CD4-positive, alpha-beta T cell (primary cell): Measurements from ENCODE around the gene DNAJC2. TPM values are rescaled to one million over a fixed set of nuclear protein-coding genes. Genes with fewer than 3 reads are reported as not detected.

Experiments
- ATAC-seq: fragments of 200-7000 bp; cut with Tn5 transposase; one replicate; pipeline ENCODE4 v1.10.0; 2022; ENCODE audit warnings: mild to moderate bottlenecking; ENCODE audit not compliant: poor library complexity
- CTCF ChIA-PET: fragments of 350-600 bp; sonication (Branson Sonifier 250); formaldehyde crosslinking; loops from one replicate; lab custom pipeline; 2021; ENCODE audit warnings: antibody characterized with exemption, inconsistent platforms; lab: Charles Lee
- POLR2A ChIA-PET: fragments of 350-600 bp; sonication (Branson Sonifier 250); formaldehyde crosslinking; loops from one replicate; lab custom pipeline; 2021; ENCODE audit warnings: antibody characterized with exemption, inconsistent platforms; lab: Charles Lee
- DNase-seq, 14 experiments: peaks; one replicate each; pipeline ENCODE4 v3.0.0-alpha.2; 2013 to 2020; ENCODE audit warnings: mixed read lengths in 2 of 14
- H3K27ac ChIP-seq, 2 donors: one replicate each; pipeline versions ENCODE4 v1.5.1 to v1.7.0; 2013; ENCODE audit warnings: low read length in 2 of 2, low read depth in 1 of 2, mild to moderate bottlenecking in 1 of 2
- H3K27me3 ChIP-seq, 2 experiments: 1 replicate in 1 of 2; 2 replicates in 1 of 2; pipeline versions ENCODE4 v1.6.1 to v1.7.0; 2013; ENCODE audit warnings: low read length in 2 of 2, control low read depth in 1 of 2, mild to moderate bottlenecking in 1 of 2, moderate library complexity in 1 of 2; ENCODE audit not compliant: insufficient read depth in 2 of 2, control insufficient read depth in 1 of 2
- H3K36me3 ChIP-seq: one replicate; pipeline ENCODE4 v1.6.1; 2013; ENCODE audit warnings: low read length, control low read depth; ENCODE audit not compliant: insufficient read depth
- H3K4me1 ChIP-seq: one replicate; pipeline ENCODE4 v1.6.1; 2013; ENCODE audit warnings: low read length, control low read depth; ENCODE audit not compliant: insufficient read depth
- H3K4me3 ChIP-seq: one replicate; pipeline ENCODE4 v1.5.1; 2013; ENCODE audit warnings: mild to moderate bottlenecking, low read length, moderate library complexity
- H3K9me3 ChIP-seq, 2 experiments: 1 replicate in 1 of 2; 2 replicates in 1 of 2; pipeline versions ENCODE4 v1.6.1 to v1.7.0; 2013; ENCODE audit warnings: low read length in 2 of 2, mild to moderate bottlenecking in 2 of 2, control low read depth in 1 of 2, moderate library complexity in 1 of 2; ENCODE audit not compliant: control insufficient read depth in 1 of 2, insufficient read depth in 1 of 2
- H3K27ac Mint-ChIP-seq: one replicate; pipeline ENCODE4 v1.8.0; 2020; ENCODE audit warnings: mixed read lengths
- H3K27me3 Mint-ChIP-seq: one replicate; pipeline ENCODE4 v1.8.0; 2021; ENCODE audit warnings: mixed read lengths
- H3K36me3 Mint-ChIP-seq: one replicate; pipeline ENCODE4 v1.8.0; 2021; ENCODE audit warnings: low read depth, mixed read lengths
- H3K4me1 Mint-ChIP-seq: one replicate; pipeline ENCODE4 v1.8.0; 2021; ENCODE audit warnings: low read depth, mixed read lengths
- H3K4me3 Mint-ChIP-seq: one replicate; pipeline ENCODE4 v1.8.0; 2020; ENCODE audit warnings: mild to moderate bottlenecking, mixed read lengths
- H3K9me3 Mint-ChIP-seq: one replicate; pipeline ENCODE4 v1.8.0; 2020; ENCODE audit warnings: mixed read lengths
- intact Hi-C, 2 experiments: fragments of 100-400 bp; cut with DNase I in 1 of 2; cut with micrococcal nuclease in 1 of 2; formaldehyde crosslinking; loops; one replicate each; pipeline versions ENCODE4 v1.15.1 to v1.9.0; 2023 to 2025; cut with DNase I, micrococcal nuclease
- total RNA-seq, 174 experiments: library from RNA in 2 of 174; stranded (reverse) in 2 of 174; gene quantifications; one replicate each; pipeline ENCODE4 v1.2.3 and lab custom pipeline; 2021 to 2026
- TF ChIP-seq, protein P1 (sequence below): fragments of 200-600 bp; IDR thresholded peaks from one replicate; pipeline ENCODE4 v1.8.0; 2022; ENCODE audit warnings: antibody characterized with exemption, mild to moderate bottlenecking

Gene DNAJC2
- total RNA-seq, 2 experiments from 2014 or later, result 72.0 to 77.4 TPM

DNA sequence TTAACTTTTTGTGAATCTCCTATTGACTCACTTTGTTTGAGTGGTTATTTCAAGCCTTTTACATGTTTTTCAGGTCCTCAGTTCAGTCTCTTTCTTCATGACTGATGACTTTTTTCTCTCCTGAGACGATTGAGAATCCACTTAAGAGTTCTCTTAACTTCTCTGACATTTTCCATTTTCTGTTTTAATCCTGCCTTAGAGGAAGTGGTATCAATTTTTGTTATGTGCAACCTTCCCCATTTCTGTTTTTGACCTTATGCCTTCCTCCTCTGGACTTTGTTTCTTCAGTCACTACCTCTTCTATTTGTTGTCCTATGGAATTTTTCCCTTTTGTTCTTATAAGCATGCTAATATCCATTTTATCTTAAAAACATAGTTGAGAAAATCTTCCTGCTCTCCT lies 5.2 kb upstream of the DNAJC2 start:
- DNase-seq, result no peak
- H3K27me3 Mint-ChIP-seq, result no peaks in the 10 kb centered on the region
- H3K4me3 Mint-ChIP-seq, result peak overlapping the region; percentile 100
- POLR2A ChIA-PET, result no interaction called here
- TF ChIP-seq, protein P1, sequence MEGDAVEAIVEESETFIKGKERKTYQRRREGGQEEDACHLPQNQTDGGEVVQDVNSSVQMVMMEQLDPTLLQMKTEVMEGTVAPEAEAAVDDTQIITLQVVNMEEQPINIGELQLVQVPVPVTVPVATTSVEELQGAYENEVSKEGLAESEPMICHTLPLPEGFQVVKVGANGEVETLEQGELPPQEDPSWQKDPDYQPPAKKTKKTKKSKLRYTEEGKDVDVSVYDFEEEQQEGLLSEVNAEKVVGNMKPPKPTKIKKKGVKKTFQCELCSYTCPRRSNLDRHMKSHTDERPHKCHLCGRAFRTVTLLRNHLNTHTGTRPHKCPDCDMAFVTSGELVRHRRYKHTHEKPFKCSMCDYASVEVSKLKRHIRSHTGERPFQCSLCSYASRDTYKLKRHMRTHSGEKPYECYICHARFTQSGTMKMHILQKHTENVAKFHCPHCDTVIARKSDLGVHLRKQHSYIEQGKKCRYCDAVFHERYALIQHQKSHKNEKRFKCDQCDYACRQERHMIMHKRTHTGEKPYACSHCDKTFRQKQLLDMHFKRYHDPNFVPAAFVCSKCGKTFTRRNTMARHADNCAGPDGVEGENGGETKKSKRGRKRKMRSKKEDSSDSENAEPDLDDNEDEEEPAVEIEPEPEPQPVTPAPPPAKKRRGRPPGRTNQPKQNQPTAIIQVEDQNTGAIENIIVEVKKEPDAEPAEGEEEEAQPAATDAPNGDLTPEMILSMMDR, result no peak
- ATAC-seq, result no peak
- intact Hi-C loops, result no loop called here
- H3K9me3 Mint-ChIP-seq, result no peaks in the 10 kb centered on the region
- no peaks in the 10 kb centered on the region for H3K9me3 ChIP-seq
- peaks cover 36% of the 10 kb centered on the region for H3K36me3 ChIP-seq
- H3K27ac Mint-ChIP-seq, result peak overlapping the region; percentile 96
- H3K27me3 ChIP-seq, result no peaks in the 10 kb centered on the region
- H3K27ac ChIP-seq, result no peak overlapping the region
- peaks cover 36% of the 10 kb centered on the region for H3K4me1 ChIP-seq
- H3K4me3 ChIP-seq, result no peak overlapping the region
- H3K4me1 Mint-ChIP-seq, result peaks cover 66% of the 10 kb centered on the region
- H3K36me3 Mint-ChIP-seq, result peaks cover 55% of the 10 kb centered on the region
- CTCF ChIA-PET, result no interaction called here

DNA sequence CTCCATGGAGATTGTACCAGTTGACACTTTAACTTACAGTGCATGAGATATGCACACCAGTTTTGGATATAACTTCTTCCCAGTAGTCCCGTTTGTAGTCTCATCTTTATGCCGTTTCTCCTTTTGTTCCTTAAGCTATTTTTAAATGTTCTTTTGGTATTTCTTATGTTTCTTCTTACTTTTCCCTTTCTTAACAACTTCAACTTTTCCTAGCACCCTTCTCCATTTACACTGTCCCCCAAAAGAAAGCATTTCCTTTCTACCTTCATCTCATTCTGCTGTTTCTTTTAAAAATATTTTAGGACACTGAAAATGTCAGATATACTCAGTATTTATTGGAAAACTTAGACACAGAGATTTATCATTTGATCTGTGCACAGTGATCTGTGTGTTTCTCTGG lies 4.4 kb upstream of the DNAJC2 start:
- Mint-ChIP-seq H3K9me3 (no peaks in the 10 kb centered on the region), H3K27me3 (no peaks in the 10 kb centered on the region), H3K4me1 (peaks cover 72% of the 10 kb centered on the region), H3K36me3 (peaks cover 55% of the 10 kb centered on the region), H3K4me3 (peak overlapping the region; percentile 100), H3K27ac (peak overlapping the region; percentile 96)
- Histone ChIP-seq H3K9me3 (no peaks in the 10 kb centered on the region), H3K27ac (no peak overlapping the region), H3K36me3 (peaks cover 30% of the 10 kb centered on the region), H3K4me1 (peaks cover 40% of the 10 kb centered on the region), H3K4me3 (peak overlapping the region; percentile 96), H3K27me3 (no peaks in the 10 kb centered on the region)
- intact Hi-C loops, result no loop called here
- TF ChIP-seq, protein P1, result no peak
- ChIA-PET CTCF (no interaction called here), POLR2A (interaction anchor here (1.1 kb wide), 1 partner anchor 1594 kb away, joined by 3 read pairs; no protein-coding TSS in a partner anchor)
- no peak for ATAC-seq
- no peak for DNase-seq

DNA sequence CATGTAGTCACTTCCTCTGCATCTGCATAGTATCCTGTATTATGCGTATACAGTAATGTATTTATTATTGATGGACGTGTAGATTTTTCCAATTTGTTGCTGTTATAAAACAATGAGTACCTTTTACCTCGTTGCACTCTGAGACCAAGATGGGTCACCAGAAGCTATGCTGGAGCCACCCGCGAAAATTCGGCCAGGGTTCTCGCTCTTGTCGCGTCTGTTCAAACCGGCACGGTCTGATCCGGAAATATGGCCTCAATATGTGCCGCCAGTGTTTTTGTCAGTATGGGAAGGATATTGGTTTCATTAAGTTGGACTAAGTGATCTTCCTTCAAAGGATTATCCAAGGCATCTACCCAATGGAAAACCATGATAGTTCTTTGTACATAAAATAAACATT lies 3.9 kb upstream of the DNAJC2 start:
- Mint-ChIP-seq H3K9me3 (no peaks in the 10 kb centered on the region), H3K27ac (peak overlapping the region; percentile 96), H3K27me3 (no peaks in the 10 kb centered on the region), H3K36me3 (peaks cover 55% of the 10 kb centered on the region), H3K4me1 (peaks cover 77% of the 10 kb centered on the region), H3K4me3 (peak overlapping the region; percentile 100)
- POLR2A ChIA-PET, result interaction anchor here (1.1 to 1.3 kb wide), 4 partner anchors 36 to 1594 kb away, joined by 3 to 7 read pairs (median 4); partner anchors contain the start of genes ARMC10, FBXL13 and PMPCB
- Histone ChIP-seq H3K4me3 (peak overlapping the region; percentile 96), H3K27ac (no peak overlapping the region), H3K9me3 (no peaks in the 10 kb centered on the region), H3K36me3 (peaks cover 26% of the 10 kb centered on the region), H3K27me3 (no peaks in the 10 kb centered on the region), H3K4me1 (peaks cover 41% of the 10 kb centered on the region)
- ATAC-seq (no peak), DNase-seq (peak in 3 of 14 experiments; percentile 5 to 17 (median 16))
- TF ChIP-seq, protein P1, result no peak
- CTCF ChIA-PET, result no interaction called here
- intact Hi-C loops, result no loop called here
